Measurements from ENCODE around the gene TMC3.

DNA sequence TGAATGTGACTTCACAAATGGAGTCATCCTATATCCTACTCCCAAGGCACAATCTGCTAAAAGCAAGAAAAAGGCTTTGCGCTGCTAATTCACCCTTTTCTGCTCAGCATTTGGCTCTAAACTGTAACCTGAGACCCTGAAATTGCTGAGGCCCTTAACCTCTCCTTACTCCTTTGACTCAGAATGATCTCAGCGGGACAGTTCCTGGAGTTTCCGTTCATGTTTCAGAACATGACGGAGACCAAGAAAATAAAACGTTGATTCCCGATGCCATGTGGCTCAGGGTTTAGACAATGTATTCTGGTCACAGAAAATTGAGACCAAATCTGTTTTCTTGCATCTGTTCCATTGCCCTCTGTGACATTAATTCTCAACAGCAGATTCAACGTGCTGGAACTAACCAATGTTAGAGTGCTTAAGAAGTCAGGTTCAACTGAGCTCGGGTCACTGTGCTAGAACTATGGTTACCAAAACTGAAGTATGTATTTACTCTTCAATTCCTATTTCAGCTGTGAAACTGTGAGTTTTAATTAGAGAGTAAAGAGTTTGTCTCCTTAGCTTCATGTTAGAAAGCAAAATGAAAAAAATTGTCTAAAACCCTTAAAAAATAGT is 45.4 kb upstream of the TMC3 start:
- TF ChIP-seq, protein P1, sequence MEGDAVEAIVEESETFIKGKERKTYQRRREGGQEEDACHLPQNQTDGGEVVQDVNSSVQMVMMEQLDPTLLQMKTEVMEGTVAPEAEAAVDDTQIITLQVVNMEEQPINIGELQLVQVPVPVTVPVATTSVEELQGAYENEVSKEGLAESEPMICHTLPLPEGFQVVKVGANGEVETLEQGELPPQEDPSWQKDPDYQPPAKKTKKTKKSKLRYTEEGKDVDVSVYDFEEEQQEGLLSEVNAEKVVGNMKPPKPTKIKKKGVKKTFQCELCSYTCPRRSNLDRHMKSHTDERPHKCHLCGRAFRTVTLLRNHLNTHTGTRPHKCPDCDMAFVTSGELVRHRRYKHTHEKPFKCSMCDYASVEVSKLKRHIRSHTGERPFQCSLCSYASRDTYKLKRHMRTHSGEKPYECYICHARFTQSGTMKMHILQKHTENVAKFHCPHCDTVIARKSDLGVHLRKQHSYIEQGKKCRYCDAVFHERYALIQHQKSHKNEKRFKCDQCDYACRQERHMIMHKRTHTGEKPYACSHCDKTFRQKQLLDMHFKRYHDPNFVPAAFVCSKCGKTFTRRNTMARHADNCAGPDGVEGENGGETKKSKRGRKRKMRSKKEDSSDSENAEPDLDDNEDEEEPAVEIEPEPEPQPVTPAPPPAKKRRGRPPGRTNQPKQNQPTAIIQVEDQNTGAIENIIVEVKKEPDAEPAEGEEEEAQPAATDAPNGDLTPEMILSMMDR (IDR thresholded peaks at IDR 0.05), result no peak
- no peak for TF ChIP-seq POLR2A (IDR thresholded peaks at IDR 0.05)
